Prostate gland (tissue), 2 donors: Measurements from ENCODE around the gene TNPO3.

ENCODE experiments used
- POLR2A ChIP-seq: fragments of 450-650 bp; IDR thresholded peaks from one replicate; pipeline ENCODE4 v1.6.1; 2016; ENCODE audit warnings: antibody characterized with exemption, mild to moderate bottlenecking
- POLR2AphosphoS5 ChIP-seq: sonication (generic); formaldehyde crosslinking; IDR thresholded peaks from one replicate; pipeline ENCODE4 v1.6.1; 2017; ENCODE audit warnings: antibody characterized with exemption
- TF ChIP-seq, protein P1 (sequence below), 4 experiments: fragments of 200-600 bp in 2 of 4; fragments of 450-650 bp in 2 of 4; sonication (generic) in 2 of 4; IDR thresholded peaks; 1 replicate in 3 of 4; 2 replicates in 1 of 4; pipeline ENCODE4 v1.5.1; 2016 to 2019; ENCODE audit warnings: antibody characterized with exemption in 4 of 4, mild to moderate bottlenecking in 2 of 4, moderate library complexity in 2 of 4

DNA sequence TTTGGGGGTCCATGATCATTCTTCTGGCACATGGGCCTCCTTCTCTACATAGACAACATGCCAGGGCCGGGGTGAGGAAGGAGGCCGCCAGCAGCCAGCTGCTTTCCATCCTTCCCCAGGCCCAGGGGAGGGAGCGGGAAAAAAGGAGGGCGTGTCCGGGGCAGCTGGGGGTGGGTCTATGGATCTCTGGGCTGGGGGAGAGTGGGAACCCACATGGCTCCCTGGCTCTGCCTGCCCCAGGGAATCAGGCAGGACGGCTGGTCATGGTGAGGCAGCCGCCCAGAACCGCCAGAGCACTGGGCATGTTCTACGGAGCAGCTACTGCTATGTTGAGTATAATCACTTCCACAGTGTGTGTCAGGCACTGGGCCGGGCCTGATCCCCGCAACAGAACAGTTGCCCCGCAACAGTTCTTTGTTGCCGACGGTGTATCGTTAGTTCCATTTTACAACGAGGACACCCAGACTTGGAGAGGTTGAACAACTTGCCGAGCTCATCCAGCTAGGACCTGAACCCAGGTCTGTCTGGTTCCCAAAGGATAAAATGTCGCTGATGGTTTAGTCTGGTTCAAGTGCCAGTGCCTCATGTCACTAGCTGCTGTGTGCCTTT, 123.6 kb downstream of the TNPO3 start:
- TF ChIP-seq, protein P1, sequence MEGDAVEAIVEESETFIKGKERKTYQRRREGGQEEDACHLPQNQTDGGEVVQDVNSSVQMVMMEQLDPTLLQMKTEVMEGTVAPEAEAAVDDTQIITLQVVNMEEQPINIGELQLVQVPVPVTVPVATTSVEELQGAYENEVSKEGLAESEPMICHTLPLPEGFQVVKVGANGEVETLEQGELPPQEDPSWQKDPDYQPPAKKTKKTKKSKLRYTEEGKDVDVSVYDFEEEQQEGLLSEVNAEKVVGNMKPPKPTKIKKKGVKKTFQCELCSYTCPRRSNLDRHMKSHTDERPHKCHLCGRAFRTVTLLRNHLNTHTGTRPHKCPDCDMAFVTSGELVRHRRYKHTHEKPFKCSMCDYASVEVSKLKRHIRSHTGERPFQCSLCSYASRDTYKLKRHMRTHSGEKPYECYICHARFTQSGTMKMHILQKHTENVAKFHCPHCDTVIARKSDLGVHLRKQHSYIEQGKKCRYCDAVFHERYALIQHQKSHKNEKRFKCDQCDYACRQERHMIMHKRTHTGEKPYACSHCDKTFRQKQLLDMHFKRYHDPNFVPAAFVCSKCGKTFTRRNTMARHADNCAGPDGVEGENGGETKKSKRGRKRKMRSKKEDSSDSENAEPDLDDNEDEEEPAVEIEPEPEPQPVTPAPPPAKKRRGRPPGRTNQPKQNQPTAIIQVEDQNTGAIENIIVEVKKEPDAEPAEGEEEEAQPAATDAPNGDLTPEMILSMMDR (IDR thresholded peaks at IDR 0.05) = no peak
- TF ChIP-seq POLR2AphosphoS5 = no peak
- TF ChIP-seq POLR2A = no peak
